Muscle layer of duodenum (tissue), 2 donors: ENCODE results near the gene RABL2A.
"Not testable (repeated sequence)": the region's sequence is repeated elsewhere in the genome, so short reads cannot be mapped to it uniquely, and the experiment has no call there.

Experiments used
- H3K27ac ChIP-seq: one replicate; pipeline ENCODE4 v1.7.0; 2013; ENCODE audit warnings: mild to moderate bottlenecking, low read length
- H3K27me3 ChIP-seq: one replicate; pipeline ENCODE4 v1.7.0; 2013; ENCODE audit warnings: low read depth, mild to moderate bottlenecking, control low read depth, low read length
- H3K36me3 ChIP-seq, 2 donors: one replicate each; pipeline ENCODE4 v1.7.0; 2013; ENCODE audit warnings: low read length in 2 of 2, control low read depth in 1 of 2, mild to moderate bottlenecking in 1 of 2; ENCODE audit not compliant: insufficient read depth in 2 of 2, control insufficient read depth in 1 of 2
- H3K4me1 ChIP-seq, 2 donors: one replicate each; pipeline ENCODE4 v1.7.0; 2013; ENCODE audit warnings: low read length in 2 of 2, mild to moderate bottlenecking in 2 of 2, control low read depth in 1 of 2, moderate library complexity in 1 of 2; ENCODE audit not compliant: insufficient read depth in 2 of 2, control insufficient read depth in 1 of 2
- H3K4me3 ChIP-seq, 2 donors: one replicate each; pipeline ENCODE4 v1.7.0; 2013; ENCODE audit warnings: low read length in 2 of 2, low read depth in 1 of 2, mild to moderate bottlenecking in 1 of 2
- H3K9me3 ChIP-seq, 2 donors: one replicate each; pipeline ENCODE4 v1.7.0; 2013; ENCODE audit warnings: low read length in 2 of 2, control low read depth in 1 of 2, mild to moderate bottlenecking in 1 of 2; ENCODE audit not compliant: control insufficient read depth in 1 of 2
- donor health status: healthy.

The RABL2A gene

DNA sequence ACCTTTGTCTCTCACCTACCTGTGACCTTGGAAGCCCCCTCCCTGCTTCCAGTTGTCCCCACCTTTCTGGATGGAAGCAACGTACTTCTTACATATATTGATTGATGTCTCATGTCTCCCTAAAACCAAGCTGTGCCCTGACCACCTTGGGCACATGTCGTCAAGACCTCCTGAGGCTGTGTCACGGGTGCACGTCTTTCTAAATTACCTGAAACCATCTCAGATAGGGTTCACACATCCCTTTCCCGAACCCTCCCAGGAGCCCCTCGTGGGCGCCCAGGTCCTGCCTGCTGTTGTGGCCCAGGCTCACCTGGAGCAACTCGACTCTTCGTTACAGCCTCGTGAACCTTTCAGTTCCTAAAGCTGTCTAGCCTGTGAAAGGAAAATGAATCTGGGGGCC lies 1.2 kb upstream of the RABL2A start:
- not testable (repeated sequence) for H3K36me3 ChIP-seq, H3K27me3 ChIP-seq, H3K4me3 ChIP-seq, H3K9me3 ChIP-seq, H3K27ac ChIP-seq, H3K4me1 ChIP-seq

- H3K4me3 ChIP-seq, H3K27ac ChIP-seq, H3K4me1 ChIP-seq, H3K36me3 ChIP-seq, H3K9me3 ChIP-seq, H3K27me3 ChIP-seq: not testable (repeated sequence)
These were observed 5.8 kb downstream of the RABL2A start for GRCh38 chr2:113632849-113633345.

GRCh38 chr2:113635358-113635757 lies 8.3 kb downstream of the RABL2A start:
- not testable (repeated sequence) for H3K36me3 ChIP-seq, H3K4me3 ChIP-seq, H3K27ac ChIP-seq, H3K27me3 ChIP-seq, H3K9me3 ChIP-seq, H3K4me1 ChIP-seq

GRCh38 chr2:113636226-113636625 lies 9.2 kb downstream of the RABL2A start:
- H3K27ac ChIP-seq, H3K27me3 ChIP-seq, H3K4me3 ChIP-seq, H3K4me1 ChIP-seq, H3K9me3 ChIP-seq, H3K36me3 ChIP-seq: not testable (repeated sequence)

DNA sequence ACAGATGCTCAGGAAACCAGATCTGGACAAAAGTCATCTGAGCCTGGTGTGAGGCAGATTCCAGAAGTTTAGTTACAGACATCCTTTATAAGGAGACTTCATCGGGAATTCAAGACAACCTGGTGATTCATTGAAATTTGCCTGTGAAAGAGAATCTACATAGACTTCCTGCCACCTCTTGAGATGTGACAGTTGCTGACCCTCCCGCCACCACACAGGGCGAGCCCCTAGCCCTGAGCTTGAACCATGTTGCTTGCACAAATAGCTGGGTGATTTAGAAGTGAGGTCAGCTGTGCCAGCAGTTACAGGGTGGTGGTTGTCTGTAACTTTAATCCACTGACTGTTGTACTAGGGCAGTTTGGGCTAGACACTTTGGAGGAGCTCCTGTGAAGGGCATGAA lies 11.0 kb downstream of the RABL2A start:
- H3K9me3 ChIP-seq, H3K27ac ChIP-seq, H3K36me3 ChIP-seq, H3K4me3 ChIP-seq, H3K4me1 ChIP-seq, H3K27me3 ChIP-seq: not testable (repeated sequence)

GRCh38 chr2:113646217-113646616 lies 19.2 kb downstream of the RABL2A start:
- H3K36me3 ChIP-seq, H3K4me3 ChIP-seq, H3K27me3 ChIP-seq, H3K27ac ChIP-seq, H3K4me1 ChIP-seq, H3K9me3 ChIP-seq: not testable (repeated sequence)

DNA sequence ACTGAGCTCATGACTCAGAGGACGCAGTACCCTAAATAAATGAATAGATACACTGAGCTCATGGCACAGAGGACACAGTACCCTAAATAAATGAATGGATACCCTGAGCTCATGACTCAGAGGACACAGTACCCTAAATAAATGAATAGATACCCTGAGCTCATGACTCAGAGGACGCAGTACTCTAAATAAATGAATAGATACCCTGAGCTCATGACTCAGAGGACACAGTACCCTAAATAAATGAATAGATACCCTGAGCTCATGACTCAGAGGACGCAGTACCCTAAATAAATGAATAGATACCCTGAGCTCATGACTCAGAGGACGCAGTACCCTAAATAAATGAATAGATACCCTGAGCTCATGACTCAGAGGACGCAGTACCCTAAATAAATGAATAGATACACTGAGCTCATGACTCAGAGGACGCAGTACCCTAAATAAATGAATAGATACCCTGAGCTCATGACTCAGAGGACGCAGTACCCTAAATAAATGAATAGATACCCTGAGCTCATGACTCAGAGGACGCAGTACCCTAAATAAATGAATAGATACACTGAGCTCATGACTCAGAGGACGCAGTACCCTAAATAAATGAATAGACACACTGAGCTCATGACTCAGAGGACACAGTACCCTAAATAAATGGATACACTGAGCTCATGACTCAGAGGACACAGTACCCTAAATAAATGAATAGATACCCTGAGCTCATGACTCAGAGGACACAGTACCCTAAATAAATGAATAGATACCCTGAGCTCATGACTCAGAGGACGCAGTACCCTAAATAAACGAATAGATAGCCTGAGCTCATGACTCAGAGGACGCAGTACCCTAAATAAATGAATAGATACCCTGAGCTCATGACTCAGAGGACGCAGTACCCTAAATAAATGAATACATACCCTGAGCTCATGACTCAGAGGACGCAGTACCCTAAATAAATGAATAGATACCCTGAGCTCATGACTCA lies 24.1 kb downstream of the RABL2A start:
- H3K4me1 ChIP-seq, H3K9me3 ChIP-seq, H3K4me3 ChIP-seq, H3K36me3 ChIP-seq, H3K27me3 ChIP-seq, H3K27ac ChIP-seq: not testable (repeated sequence)

DNA sequence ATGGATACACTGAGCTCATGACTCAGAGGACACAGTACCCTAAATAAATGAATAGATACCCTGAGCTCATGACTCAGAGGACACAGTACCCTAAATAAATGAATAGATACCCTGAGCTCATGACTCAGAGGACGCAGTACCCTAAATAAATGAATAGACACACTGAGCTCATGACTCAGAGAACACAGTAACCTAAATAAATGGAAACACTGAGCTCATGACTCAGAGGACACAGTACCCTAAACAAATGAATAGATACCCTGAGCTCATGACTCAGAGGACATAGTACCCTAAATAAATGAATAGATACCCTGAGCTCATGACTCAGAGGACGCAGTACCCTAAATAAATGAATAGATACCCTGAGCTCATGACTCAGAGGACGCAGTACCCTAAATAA lies 25.5 kb downstream of the RABL2A start:
- H3K9me3 ChIP-seq, H3K27ac ChIP-seq, H3K4me1 ChIP-seq, H3K27me3 ChIP-seq, H3K36me3 ChIP-seq, H3K4me3 ChIP-seq: not testable (repeated sequence)

DNA sequence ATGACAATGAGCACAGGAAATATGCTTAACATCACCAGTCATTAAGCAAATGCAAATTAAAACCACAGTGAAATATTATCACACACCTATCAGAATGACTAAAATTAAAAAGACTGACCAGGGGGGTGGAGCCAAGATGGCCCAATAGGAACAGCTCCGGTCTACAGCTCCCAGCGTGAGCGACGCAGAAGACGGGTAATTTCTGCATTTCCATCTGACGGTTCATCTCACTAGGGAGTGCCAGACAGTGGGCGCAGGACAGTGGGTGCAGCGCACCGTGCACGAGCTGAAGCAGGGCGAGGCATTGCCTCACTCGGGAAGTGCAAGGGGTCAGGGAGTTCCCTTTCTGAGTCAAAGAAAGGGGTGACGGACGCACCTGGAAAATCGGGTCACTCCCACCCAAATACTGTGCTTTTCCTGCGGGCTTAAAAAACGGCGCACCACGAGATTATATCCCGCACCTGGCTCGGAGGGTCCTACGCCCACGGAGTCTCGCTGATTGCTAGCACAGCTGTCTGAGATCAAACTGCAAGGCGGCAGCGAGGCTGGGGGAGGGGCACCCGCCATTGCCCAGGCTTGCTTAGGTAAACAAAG lies 29.1 kb downstream of the RABL2A start:
- H3K4me3 ChIP-seq, H3K9me3 ChIP-seq, H3K27me3 ChIP-seq, H3K36me3 ChIP-seq, H3K4me1 ChIP-seq, H3K27ac ChIP-seq: not testable (repeated sequence)

GRCh38 chr2:113657735-113658134 lies 30.7 kb downstream of the RABL2A start:
- H3K27ac ChIP-seq, H3K4me1 ChIP-seq, H3K36me3 ChIP-seq, H3K27me3 ChIP-seq, H3K9me3 ChIP-seq, H3K4me3 ChIP-seq: not testable (repeated sequence)

GRCh38 chr2:113663285-113664060 lies 36.4 kb downstream of the RABL2A start:
- H3K4me3 ChIP-seq, H3K27ac ChIP-seq, H3K9me3 ChIP-seq, H3K27me3 ChIP-seq, H3K36me3 ChIP-seq, H3K4me1 ChIP-seq: not testable (repeated sequence)
